ENCODE results near the gene MLLT3. TPM values are rescaled to one million over a fixed set of nuclear protein-coding genes. Genes with fewer than 3 reads are reported as not detected.
A peak's percentile ranks its signal among the peaks of the same experiment; 100 is the strongest.

The MLLT3 gene
- total and polyA plus RNA-seq, 2 of the 13 experiments (the other 11 are each of a cell fraction or from before 2014, with no cell fraction given) = 12.3 to 12.6 TPM

DNA sequence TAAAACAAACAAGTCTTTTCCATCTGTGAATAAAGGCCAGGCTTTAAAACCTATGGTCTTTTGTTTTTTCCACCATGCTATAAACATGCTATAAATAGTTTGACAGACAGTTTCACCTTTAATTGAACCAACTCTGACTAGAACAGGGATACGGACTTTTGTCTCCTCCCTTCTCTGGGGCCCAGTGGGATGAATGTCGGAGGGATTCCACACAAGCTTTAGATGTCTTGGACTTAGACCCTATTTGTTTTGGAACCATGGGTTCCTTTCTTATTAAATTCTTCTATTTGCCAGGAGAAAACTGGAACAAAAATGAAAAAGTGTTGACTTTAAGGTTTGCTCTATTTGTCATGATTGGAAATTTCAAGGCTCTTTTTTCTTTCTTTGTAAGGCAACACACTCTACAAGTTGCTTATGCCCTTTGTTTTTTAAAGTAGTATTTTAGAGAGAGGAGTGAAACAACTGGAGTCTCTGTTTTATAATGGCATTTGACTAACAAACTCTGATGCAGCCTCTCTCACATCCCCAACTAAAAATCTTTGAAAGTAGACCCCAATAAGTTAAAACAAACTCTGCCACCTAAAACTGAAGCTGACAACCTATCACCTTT is 145.3 kb downstream of the MLLT3 start (continued):
- TF ChIP-seq, protein P1, sequence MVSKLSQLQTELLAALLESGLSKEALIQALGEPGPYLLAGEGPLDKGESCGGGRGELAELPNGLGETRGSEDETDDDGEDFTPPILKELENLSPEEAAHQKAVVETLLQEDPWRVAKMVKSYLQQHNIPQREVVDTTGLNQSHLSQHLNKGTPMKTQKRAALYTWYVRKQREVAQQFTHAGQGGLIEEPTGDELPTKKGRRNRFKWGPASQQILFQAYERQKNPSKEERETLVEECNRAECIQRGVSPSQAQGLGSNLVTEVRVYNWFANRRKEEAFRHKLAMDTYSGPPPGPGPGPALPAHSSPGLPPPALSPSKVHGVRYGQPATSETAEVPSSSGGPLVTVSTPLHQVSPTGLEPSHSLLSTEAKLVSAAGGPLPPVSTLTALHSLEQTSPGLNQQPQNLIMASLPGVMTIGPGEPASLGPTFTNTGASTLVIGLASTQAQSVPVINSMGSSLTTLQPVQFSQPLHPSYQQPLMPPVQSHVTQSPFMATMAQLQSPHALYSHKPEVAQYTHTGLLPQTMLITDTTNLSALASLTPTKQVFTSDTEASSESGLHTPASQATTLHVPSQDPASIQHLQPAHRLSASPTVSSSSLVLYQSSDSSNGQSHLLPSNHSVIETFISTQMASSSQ (IDR thresholded peaks at IDR 0.05; ENCODE audit: low read depth) = no peak
- TF ChIP-seq, protein P1 (CRISPR knock-in tag; IDR thresholded peaks at IDR 0.05; ENCODE audit: borderline replicate concordance) = no peak
- TF ChIP-seq RXRB (CRISPR knock-in tag; IDR thresholded peaks at IDR 0.05; ENCODE audit: borderline replicate concordance) (peak; percentile 53; the same call in 1 of the 2 replicates), PBX2 (CRISPR knock-in tag; IDR thresholded peaks at IDR 0.05) (0 out of 2 replicates have a peak, but pooled peaks have one; percentile 13), BCLAF1 (IDR thresholded peaks at IDR 0.05) (no peak)
- TF ChIP-seq, protein P2, sequence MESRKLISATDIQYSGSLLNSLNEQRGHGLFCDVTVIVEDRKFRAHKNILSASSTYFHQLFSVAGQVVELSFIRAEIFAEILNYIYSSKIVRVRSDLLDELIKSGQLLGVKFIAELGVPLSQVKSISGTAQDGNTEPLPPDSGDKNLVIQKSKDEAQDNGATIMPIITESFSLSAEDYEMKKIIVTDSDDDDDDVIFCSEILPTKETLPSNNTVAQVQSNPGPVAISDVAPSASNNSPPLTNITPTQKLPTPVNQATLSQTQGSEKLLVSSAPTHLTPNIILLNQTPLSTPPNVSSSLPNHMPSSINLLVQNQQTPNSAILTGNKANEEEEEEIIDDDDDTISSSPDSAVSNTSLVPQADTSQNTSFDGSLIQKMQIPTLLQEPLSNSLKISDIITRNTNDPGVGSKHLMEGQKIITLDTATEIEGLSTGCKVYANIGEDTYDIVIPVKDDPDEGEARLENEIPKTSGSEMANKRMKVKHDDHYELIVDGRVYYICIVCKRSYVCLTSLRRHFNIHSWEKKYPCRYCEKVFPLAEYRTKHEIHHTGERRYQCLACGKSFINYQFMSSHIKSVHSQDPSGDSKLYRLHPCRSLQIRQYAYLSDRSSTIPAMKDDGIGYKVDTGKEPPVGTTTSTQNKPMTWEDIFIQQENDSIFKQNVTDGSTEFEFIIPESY (CRISPR knock-in tag; IDR thresholded peaks at IDR 0.05) = no peak

Data from HepG2 (cell line).